GM12892 (cell line): ENCODE results near the gene GLI2.

Experiments used
- POLR2A ChIP-seq: IDR thresholded peaks from 2 replicates; pipeline ENCODE4 v1.6.1; 2011; ENCODE audit warnings: low read depth, low read length, control low read depth
- POLR2AphosphoS5 ChIP-seq: IDR thresholded peaks from 2 replicates; pipeline ENCODE4 v1.6.1; 2011; ENCODE audit warnings: low read depth, low read length, control low read depth
- TAF1 ChIP-seq: IDR thresholded peaks from 2 replicates; pipeline ENCODE4 v1.6.1; 2011; ENCODE audit warnings: low read depth, mild to moderate bottlenecking, control low read depth, low read length, borderline replicate concordance

DNA sequence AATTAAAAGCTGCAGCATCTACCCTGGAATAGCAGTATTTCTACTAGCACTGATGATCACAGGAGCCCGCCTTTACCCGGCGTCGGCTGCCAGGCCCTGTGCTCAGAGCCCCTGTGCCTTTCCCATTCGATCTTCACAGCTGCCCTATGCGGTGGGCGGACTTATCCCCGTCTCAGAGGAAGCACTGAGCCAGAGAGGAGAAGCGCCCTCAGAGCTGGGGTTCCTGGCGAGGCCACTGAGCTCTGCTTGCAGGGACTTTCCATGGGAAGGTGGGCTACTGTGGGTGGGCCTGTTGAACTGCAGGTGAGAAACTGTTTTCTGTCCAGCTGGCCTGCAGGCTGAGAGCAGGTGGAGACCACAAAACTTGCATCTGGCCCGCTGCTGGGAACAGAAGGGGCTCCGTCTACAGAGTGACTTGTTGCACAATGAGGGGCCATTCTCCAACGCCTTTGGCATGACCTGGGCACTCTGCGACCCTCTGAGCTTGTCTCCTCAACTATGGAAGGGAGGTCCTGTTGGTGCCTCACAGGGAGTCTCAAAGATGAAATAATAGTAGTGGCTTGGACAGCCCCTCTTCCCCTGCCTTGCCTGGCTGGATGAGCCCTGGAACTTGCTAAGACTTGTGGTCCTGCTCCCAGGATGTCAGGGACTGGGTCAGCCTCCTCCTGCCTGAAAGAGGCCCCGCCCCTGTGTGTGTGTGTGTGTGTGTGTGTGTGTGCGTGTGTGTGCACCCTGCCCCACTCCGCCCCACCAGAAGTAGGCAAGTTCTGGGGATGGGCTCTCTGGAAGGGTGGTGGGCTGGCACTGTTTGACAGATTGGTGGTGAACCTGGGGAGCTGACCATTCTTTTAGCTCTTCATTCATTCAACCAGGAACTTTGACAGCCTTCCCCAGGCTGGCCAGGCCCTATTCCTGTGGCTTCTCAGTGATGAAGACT, 32.7 kb downstream of the GLI2 start:
- TF ChIP-seq POLR2AphosphoS5 (no peak), POLR2A (no peak), TAF1 (no peak)
